DND-41 (cell line): Measurements from ENCODE around the gene RNF123.

Source experiments
- CTCF ChIP-seq: IDR thresholded peaks from 2 replicates; pipeline ENCODE4 v1.5.1; 2012; ENCODE audit warnings: borderline replicate concordance, low read length, moderate library complexity, mild to moderate bottlenecking; ENCODE audit not compliant: poor library complexity, severe bottlenecking; ENCODE audit errors: extremely low read depth
- EZH2 ChIP-seq: IDR thresholded peaks from 3 replicates; pipeline ENCODE4 v1.6.1; 2012; ENCODE audit warnings: borderline replicate concordance, low read depth, mild to moderate bottlenecking, moderate library complexity, low read length, inconsistent platforms; ENCODE audit not compliant: severe bottlenecking

GRCh38 chr3:49706456-49707112 lies 17.2 kb downstream of the RNF123 start:
- TF ChIP-seq CTCF (no peak), EZH2 (no peak)
